H9 (cell line): ENCODE data around the gene LRRC8C. TPM values are rescaled to one million over a fixed set of nuclear protein-coding genes. Genes with fewer than 3 reads are reported as not detected.

Source experiments
- DNase-seq: peaks from one replicate; pipeline ENCODE4 v3.0.0-alpha.2; 2017
- H2AFZ ChIP-seq: one replicate; pipeline ENCODE4 v1.6.1; 2013; ENCODE audit warnings: mild to moderate bottlenecking, low read length, control low read depth, moderate library complexity
- H2AK5ac ChIP-seq: 2 replicates; pipeline ENCODE4 v1.6.1; 2013; ENCODE audit warnings: low read length, control low read depth, mixed read lengths; ENCODE audit not compliant: insufficient read length
- H2BK120ac ChIP-seq: one replicate; pipeline ENCODE4 v1.6.1; 2013; ENCODE audit warnings: low read depth, mild to moderate bottlenecking, low read length, control low read depth, inconsistent platforms; ENCODE audit not compliant: poor library complexity, severe bottlenecking
- H2BK12ac ChIP-seq: 2 replicates; pipeline ENCODE4 v1.6.1; 2013; ENCODE audit warnings: low read length, control low read depth, mixed read lengths, low read depth; ENCODE audit not compliant: insufficient read length
- H2BK15ac ChIP-seq: 2 replicates; pipeline ENCODE4 v1.6.1; 2013; ENCODE audit warnings: low read depth, low read length, control low read depth
- H2BK20ac ChIP-seq: one replicate; pipeline ENCODE4 v1.6.1; 2013; ENCODE audit warnings: low read depth, mild to moderate bottlenecking, low read length, control low read depth, inconsistent platforms; ENCODE audit not compliant: poor library complexity, severe bottlenecking
- H2BK5ac ChIP-seq: 2 replicates; pipeline ENCODE4 v1.6.1; 2013; ENCODE audit warnings: low read length, control low read depth, mixed read lengths; ENCODE audit not compliant: insufficient read length
- H3K14ac ChIP-seq: 2 replicates; pipeline ENCODE4 v1.6.1; 2013; ENCODE audit warnings: low read length, control low read depth; ENCODE audit not compliant: insufficient read depth
- H3K18ac ChIP-seq: 2 replicates; pipeline ENCODE4 v1.6.1; 2013; ENCODE audit warnings: low read depth, mild to moderate bottlenecking, mixed read lengths, low read length, control low read depth; ENCODE audit not compliant: insufficient read length
- H3K23ac ChIP-seq: 2 replicates; pipeline ENCODE4 v1.6.1; 2013; ENCODE audit warnings: low read length, control low read depth, mixed read lengths, low read depth; ENCODE audit not compliant: insufficient read length
- H3K23me2 ChIP-seq: 2 replicates; pipeline ENCODE4 v1.6.1; 2013; ENCODE audit warnings: low read depth, mild to moderate bottlenecking, mixed read lengths, low read length, control low read depth; ENCODE audit not compliant: insufficient read length, poor library complexity, severe bottlenecking
- H3K27ac ChIP-seq: 2 replicates; pipeline ENCODE4 v1.5.1; 2013; ENCODE audit warnings: low read length, control low read depth, mixed read lengths, low read depth; ENCODE audit not compliant: insufficient read length
- H3K27me3 ChIP-seq: 2 replicates; pipeline ENCODE4 v1.6.1; 2013; ENCODE audit warnings: low read length, control low read depth, inconsistent platforms; ENCODE audit not compliant: insufficient read depth
- H3K4ac ChIP-seq: 2 replicates; pipeline ENCODE4 v1.6.1; 2013; ENCODE audit warnings: low read depth, mild to moderate bottlenecking, control low read depth, inconsistent platforms, low read length, moderate library complexity
- H3K4me1 ChIP-seq: 2 replicates; pipeline ENCODE4 v1.6.1; 2013; ENCODE audit warnings: low read length, control low read depth, inconsistent platforms; ENCODE audit not compliant: insufficient read depth
- H3K4me2 ChIP-seq: 2 replicates; pipeline ENCODE4 v1.6.1; 2013; ENCODE audit warnings: low read length, control low read depth, mixed read lengths; ENCODE audit not compliant: insufficient read length, insufficient read depth
- H3K56ac ChIP-seq: 2 replicates; pipeline ENCODE4 v1.6.1; 2013; ENCODE audit warnings: low read depth, mild to moderate bottlenecking, mixed read lengths, low read length, control low read depth; ENCODE audit not compliant: insufficient read length
- H3K79me1 ChIP-seq: 2 replicates; pipeline ENCODE4 v1.6.1; 2013; ENCODE audit warnings: low read depth, mild to moderate bottlenecking, moderate library complexity, low read length, control low read depth, inconsistent platforms; ENCODE audit not compliant: insufficient read depth, poor library complexity, severe bottlenecking
- H3K79me2 ChIP-seq: 2 replicates; pipeline ENCODE4 v1.6.1; 2013; ENCODE audit warnings: low read length, control low read depth, inconsistent platforms; ENCODE audit not compliant: insufficient read depth
- H3K9ac ChIP-seq: 2 replicates; pipeline ENCODE4 v1.6.1; 2013; ENCODE audit warnings: low read length, control low read depth, mixed read lengths; ENCODE audit not compliant: insufficient read length; ENCODE audit errors: extremely low read depth
- H3K9me3 ChIP-seq: one replicate; pipeline ENCODE4 v1.6.1; 2013; ENCODE audit warnings: low read depth, low read length, inconsistent platforms; ENCODE audit not compliant: control insufficient read depth
- H3T11ph ChIP-seq: one replicate; pipeline ENCODE4 v1.6.1; 2013; ENCODE audit warnings: mild to moderate bottlenecking, low read length, control low read depth, inconsistent platforms
- H4K20me1 ChIP-seq: one replicate; pipeline ENCODE4 v1.6.1; 2013; ENCODE audit not compliant: control insufficient read depth, insufficient read length, insufficient read depth
- H4K5ac ChIP-seq: 2 replicates; pipeline ENCODE4 v1.6.1; 2013; ENCODE audit warnings: low read depth, mild to moderate bottlenecking, mixed read lengths, low read length, control low read depth; ENCODE audit not compliant: insufficient read length
- H4K8ac ChIP-seq: replicated peaks from 2 replicates; pipeline ENCODE4 v1.6.1; 2013; ENCODE audit warnings: low read length, control low read depth, mixed read lengths, low read depth; ENCODE audit not compliant: insufficient read length
- H4K91ac ChIP-seq: 2 replicates; pipeline ENCODE4 v1.6.1; 2013; ENCODE audit warnings: low read depth, mild to moderate bottlenecking, moderate library complexity, mixed read lengths, low read length, control low read depth; ENCODE audit not compliant: insufficient read length
- H3K27ac Mint-ChIP-seq, 3 experiments: 2 replicates in 2 of 3; 3 replicates in 1 of 3; pipeline ENCODE4 v1.8.0; 2020 to 2021; ENCODE audit warnings: mixed read lengths in 3 of 3, mild to moderate bottlenecking in 1 of 3, moderate library complexity in 1 of 3
- H3K27me3 Mint-ChIP-seq: 2 replicates; pipeline ENCODE4 v1.8.0; 2021; ENCODE audit warnings: low read depth, mild to moderate bottlenecking, moderate library complexity, mixed read lengths
- H3K36me3 Mint-ChIP-seq, 3 experiments: 2 replicates in 2 of 3; 3 replicates in 1 of 3; pipeline ENCODE4 v1.8.0; 2020 to 2021; ENCODE audit warnings: low read depth in 3 of 3, mixed read lengths in 3 of 3; ENCODE audit not compliant: insufficient read depth in 1 of 3
- H3K4me1 Mint-ChIP-seq, 2 experiments: 2 replicates each; pipeline ENCODE4 v1.8.0; 2020; ENCODE audit warnings: mixed read lengths in 2 of 2
- H3K4me3 Mint-ChIP-seq, 2 experiments: 2 replicates in 1 of 2; 3 replicates in 1 of 2; pipeline ENCODE4 v1.8.0; 2020 to 2021; ENCODE audit warnings: mild to moderate bottlenecking in 2 of 2, mixed read lengths in 2 of 2, moderate library complexity in 1 of 2
- H3K9me3 Mint-ChIP-seq, 2 experiments: 2 replicates in 1 of 2; 3 replicates in 1 of 2; pipeline ENCODE4 v1.8.0; 2020; ENCODE audit warnings: mild to moderate bottlenecking in 2 of 2, mixed read lengths in 2 of 2, moderate library complexity in 1 of 2
- WGBS: extraction: QIAGEN DNeasy Blood & Tissue Kit; methylation state at CpG from one replicate; pipeline ENCODE4 v1.1.7; 2013; ENCODE audit warnings: missing lambda C conversion rate, low lambda C conversion rate, mixed read lengths; ENCODE audit not compliant: insufficient read length; ENCODE audit errors: extremely low coverage; 5-methylcytosine and 5-hydroxymethylcytosine counted together
- total RNA-seq: library from RNA; stranded (reverse); gene quantifications from 2 replicates; pipeline ENCODE4 v1.2.1, GENCODE V29; 2021
- TF ChIP-seq, protein P1 (sequence below): fragments of 200-600 bp; sonication (generic); conservative IDR thresholded peaks from 3 replicates; pipeline ENCODE4 v1.8.0; 2021; ENCODE audit warnings: antibody characterized with exemption, mild to moderate bottlenecking

LRRC8C gene
- total RNA-seq, 1 experiment from 2014 or later: 1.9 TPM

DNA sequence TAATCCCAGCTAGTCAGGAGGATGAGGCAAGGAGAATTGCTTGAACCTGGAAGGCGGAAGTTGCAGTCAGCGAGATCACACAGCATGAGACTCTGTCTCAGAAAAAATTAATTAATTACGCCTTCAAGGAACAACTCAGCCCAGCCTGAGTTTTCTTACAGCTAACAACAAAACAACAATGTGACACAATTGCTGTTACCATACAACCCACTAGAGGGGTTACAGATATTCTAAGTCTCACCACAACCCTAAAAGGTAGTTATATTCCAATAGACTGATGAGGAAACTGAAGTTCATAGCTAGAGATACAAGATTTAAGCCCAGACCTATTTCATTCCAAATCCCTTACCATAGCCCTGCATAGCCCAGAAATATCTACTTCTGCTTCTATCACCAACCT is 2.9 kb upstream of the LRRC8C start:
- no peaks in the 10 kb centered on the region for H3K4me1 ChIP-seq
- TF ChIP-seq, protein P1, sequence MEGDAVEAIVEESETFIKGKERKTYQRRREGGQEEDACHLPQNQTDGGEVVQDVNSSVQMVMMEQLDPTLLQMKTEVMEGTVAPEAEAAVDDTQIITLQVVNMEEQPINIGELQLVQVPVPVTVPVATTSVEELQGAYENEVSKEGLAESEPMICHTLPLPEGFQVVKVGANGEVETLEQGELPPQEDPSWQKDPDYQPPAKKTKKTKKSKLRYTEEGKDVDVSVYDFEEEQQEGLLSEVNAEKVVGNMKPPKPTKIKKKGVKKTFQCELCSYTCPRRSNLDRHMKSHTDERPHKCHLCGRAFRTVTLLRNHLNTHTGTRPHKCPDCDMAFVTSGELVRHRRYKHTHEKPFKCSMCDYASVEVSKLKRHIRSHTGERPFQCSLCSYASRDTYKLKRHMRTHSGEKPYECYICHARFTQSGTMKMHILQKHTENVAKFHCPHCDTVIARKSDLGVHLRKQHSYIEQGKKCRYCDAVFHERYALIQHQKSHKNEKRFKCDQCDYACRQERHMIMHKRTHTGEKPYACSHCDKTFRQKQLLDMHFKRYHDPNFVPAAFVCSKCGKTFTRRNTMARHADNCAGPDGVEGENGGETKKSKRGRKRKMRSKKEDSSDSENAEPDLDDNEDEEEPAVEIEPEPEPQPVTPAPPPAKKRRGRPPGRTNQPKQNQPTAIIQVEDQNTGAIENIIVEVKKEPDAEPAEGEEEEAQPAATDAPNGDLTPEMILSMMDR: no peak
- no peak overlapping the region for H3K4ac ChIP-seq
- H3K79me1 ChIP-seq: no peaks in the 10 kb centered on the region
- no peaks in the 10 kb centered on the region for H3K79me2 ChIP-seq
- no peak overlapping the region for H2BK15ac ChIP-seq
- H2BK12ac ChIP-seq: no peak overlapping the region
- H3T11ph ChIP-seq: no peak overlapping the region
- H3K9me3 ChIP-seq: no peaks in the 10 kb centered on the region
- no peak overlapping the region for H3K4me2 ChIP-seq
- H2BK5ac ChIP-seq: no peak overlapping the region
- peaks cover 5% of the 10 kb centered on the region; the same call in 1 of the 2 replicates for H3K27me3 ChIP-seq
- H2BK20ac ChIP-seq: no peak overlapping the region
- H3K27ac Mint-ChIP-seq: no peak overlapping the region
- no peak overlapping the region for H3K18ac ChIP-seq
- no peak overlapping the region for H4K91ac ChIP-seq
- no peak overlapping the region for H3K23ac ChIP-seq
- H3K27ac ChIP-seq: no peak overlapping the region
- H3K23me2 ChIP-seq: peaks cover 22% of the 10 kb centered on the region
- no peak overlapping the region for H3K56ac ChIP-seq
- no CpG with 5 or more reads among the region's 3 CpGs for WGBS
- peaks cover 20 to 24% of the 10 kb centered on the region in 2 experiments for H3K4me1 Mint-ChIP-seq
- H3K36me3 Mint-ChIP-seq: no peaks in the 10 kb centered on the region
- no peak overlapping the region for H4K5ac ChIP-seq
- H3K27me3 Mint-ChIP-seq: peaks cover 33% of the 10 kb centered on the region
- no peak for DNase-seq
- no peak overlapping the region for H2AFZ ChIP-seq
- no peak overlapping the region for H3K9ac ChIP-seq
- H2AK5ac ChIP-seq: no peak overlapping the region
- no peak overlapping the region for H4K8ac ChIP-seq
- H2BK120ac ChIP-seq: no peak overlapping the region
- H3K4me3 Mint-ChIP-seq: no peak overlapping the region
- no peak overlapping the region for H3K14ac ChIP-seq
- H4K20me1 ChIP-seq: no peaks in the 10 kb centered on the region
- no peaks in the 10 kb centered on the region for H3K9me3 Mint-ChIP-seq
